A172 (cell line): ENCODE results near the gene RET. TPM values are rescaled to one million over a fixed set of nuclear protein-coding genes. Genes with fewer than 3 reads are reported as not detected.

Source experiments
- DNase-seq: peaks from one replicate; pipeline ENCODE4 v3.0.0-alpha.2; 2015; ENCODE audit warnings: low spot score
- total RNA-seq: library from RNA; depleted of rRNA; stranded (reverse); fragments of >200 nt; shearing (Covaris generic); gene quantifications from 2 replicates; pipeline ENCODE4 v1.2.3, GENCODE V29; 2014

Gene RET
- total RNA-seq, 1 experiment from 2014 or later, result 5.3 TPM

- no peak for DNase-seq
Measured at GRCh38 chr10:43108951-43109350, 32.1 kb downstream of the RET start.

GRCh38 chr10:43109671-43110249 is 32.9 kb downstream of the RET start:
- no peak for DNase-seq

- DNase-seq, result no peak
Measured at GRCh38 chr10:43110338-43111071, 33.6 kb downstream of the RET start.

GRCh38 chr10:43111101-43111500 is 34.2 kb downstream of the RET start:
- DNase-seq, result no peak

DNA sequence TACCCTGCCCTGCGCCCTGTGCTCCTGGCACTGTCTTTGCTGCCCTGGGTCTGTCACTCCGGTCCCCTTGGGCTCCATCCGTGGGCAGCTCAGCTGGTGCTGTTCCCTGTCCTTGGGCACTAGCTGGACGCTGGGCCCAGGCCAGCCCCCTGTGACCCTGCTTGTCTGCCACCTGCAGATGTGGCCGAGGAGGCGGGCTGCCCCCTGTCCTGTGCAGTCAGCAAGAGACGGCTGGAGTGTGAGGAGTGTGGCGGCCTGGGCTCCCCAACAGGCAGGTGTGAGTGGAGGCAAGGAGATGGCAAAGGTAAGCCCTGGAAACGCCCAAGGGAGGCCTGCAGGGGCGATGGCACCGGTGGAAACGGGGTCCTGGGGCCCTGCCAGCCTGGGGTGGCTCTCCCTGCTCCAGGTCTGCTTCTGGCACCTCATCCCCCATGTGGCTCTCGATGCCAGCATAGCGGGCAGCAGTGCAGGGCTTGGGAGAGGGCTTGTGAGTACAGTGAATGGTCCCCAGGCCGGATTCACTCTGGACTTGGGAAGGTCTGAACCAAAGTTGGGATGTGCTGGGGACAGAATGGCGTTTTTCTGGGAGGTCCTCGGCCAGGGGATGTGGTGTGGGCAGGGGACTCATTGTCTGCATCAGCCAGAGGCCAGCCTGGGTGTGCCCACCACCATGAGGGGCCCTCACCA is 35.2 kb downstream of the RET start:
- no peak for DNase-seq

DNA sequence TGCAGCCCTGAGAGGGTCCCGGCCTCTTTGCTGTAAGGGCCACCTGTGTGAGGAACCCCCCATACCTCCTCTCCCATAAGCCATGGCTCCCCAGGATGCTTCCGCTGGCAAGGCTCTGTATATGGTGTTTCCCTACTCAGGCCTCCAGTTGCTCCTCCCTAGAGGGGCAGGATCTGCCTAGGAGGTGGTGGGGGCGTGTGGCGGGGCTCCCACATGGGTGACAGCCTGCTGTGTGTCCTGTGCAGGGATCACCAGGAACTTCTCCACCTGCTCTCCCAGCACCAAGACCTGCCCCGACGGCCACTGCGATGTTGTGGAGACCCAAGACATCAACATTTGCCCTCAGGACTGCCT is 35.7 kb downstream of the RET start:
- DNase-seq, result no peak

DNA sequence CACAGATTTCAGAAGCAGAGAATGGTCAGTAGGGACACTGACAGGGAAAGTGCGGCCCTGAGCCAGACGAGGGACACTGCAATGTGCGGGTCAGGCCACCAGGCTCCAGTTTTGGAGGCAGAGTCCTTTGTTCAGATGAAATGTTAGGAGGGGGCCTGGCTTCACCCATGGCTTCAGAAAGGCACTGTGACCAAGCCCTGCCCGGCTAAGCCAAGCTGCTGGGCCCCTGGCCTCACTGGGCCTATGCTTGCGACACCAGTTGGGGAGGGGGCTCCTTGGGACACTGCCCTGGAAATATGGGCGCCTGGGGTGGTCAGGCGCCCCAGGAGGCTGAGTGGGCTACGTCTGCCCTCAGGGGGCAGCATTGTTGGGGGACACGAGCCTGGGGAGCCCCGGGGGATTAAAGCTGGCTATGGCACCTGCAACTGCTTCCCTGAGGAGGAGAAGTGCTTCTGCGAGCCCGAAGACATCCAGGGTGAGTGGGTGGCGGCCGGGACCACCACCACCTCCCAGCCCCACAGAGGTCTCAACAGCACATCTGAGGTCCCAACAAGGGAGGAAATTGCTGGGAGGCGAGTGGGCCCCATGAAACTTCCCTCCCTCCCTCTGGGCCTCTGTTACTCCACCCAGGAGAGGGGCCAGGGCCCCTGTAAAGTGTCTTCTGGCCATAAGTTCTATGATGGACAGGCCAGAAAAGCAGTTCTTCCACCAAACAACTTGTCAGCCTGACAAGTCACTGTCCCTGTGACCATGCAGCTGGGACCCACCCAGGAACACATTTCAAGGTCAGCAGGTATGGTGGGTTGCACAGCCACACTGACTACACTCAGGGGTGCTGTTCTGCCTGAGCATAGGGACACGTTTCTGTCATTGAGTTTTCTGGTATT is 36.6 kb downstream of the RET start:
- DNase-seq, result no peak

DNA sequence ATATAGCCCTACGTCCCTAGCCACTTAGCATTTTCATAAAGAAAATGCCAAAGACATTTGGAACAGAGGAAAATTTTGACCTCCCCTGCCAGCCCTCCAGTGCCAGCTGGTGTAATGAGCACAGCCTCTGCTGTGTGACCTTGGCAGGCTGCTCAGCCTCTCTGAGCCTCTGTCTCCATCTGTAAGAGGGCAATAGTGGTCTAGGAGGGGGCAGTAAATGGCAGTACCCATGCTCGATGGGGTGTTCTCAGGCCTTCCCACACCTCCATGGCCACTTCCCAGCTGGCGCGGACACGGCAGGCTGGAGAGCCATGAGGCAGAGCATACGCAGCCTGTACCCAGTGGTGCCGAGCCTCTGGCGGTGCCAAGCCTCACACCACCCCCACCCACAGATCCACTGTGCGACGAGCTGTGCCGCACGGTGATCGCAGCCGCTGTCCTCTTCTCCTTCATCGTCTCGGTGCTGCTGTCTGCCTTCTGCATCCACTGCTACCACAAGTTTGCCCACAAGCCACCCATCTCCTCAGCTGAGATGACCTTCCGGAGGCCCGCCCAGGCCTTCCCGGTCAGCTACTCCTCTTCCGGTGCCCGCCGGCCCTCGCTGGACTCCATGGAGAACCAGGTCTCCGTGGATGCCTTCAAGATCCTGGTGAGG is 37.3 kb downstream of the RET start:
- DNase-seq, result no peak

GRCh38 chr10:43114743-43115611 is 38.1 kb downstream of the RET start:
- DNase-seq, result no peak

DNA sequence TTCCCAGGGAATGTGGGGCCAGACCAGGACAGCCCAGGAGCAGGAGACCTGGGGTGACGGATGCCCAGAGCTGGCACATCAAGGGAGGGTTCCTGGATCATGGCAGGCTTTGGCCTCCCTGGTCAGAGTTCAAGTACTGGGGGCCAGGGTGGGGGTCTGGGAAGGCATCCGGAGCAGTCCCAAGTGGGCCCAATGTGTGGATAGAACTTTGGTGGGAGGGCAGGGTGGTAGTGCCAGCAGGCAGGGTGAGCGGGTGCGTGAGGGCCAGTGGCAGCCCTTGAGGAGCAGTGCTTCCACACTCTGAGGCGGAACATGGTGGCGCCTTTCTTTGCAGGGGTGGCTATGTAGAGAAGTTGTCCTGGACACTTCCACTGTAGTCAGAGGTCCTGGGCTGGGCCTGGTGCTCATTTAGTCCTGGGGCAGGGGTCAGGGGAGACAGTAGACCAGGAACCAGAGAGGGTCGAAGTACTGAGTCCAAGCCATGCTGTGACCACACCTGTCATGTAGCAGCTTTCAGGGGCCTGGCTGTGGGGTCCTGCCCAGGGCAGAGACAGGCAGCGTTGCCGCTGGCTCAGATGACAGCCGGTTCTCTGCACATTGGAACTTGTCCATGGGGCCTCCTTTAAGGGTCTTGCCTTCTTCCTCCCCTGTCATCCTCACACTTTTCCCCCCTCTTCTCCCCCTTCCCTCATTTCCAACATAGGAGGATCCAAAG is 39.2 kb downstream of the RET start:
- no peak for DNase-seq

DNA sequence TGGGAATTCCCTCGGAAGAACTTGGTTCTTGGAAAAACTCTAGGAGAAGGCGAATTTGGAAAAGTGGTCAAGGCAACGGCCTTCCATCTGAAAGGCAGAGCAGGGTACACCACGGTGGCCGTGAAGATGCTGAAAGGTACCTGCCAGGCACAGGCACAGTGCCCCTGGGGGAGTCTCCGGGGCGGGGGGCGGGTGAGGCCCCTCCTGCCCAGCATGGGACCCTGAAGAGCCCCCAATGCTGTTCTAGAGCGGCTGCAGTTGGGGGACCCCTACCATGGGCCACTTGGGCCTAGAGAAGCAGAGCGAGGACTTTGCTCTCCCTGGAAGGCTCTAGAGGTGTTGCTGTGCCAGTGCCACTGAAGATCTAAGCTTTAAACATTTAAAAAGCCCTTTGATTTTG is 39.7 kb downstream of the RET start:
- DNase-seq, result no peak

- DNase-seq, result no peak
Measured at GRCh38 chr10:43117031-43117776, 40.3 kb downstream of the RET start.

DNA sequence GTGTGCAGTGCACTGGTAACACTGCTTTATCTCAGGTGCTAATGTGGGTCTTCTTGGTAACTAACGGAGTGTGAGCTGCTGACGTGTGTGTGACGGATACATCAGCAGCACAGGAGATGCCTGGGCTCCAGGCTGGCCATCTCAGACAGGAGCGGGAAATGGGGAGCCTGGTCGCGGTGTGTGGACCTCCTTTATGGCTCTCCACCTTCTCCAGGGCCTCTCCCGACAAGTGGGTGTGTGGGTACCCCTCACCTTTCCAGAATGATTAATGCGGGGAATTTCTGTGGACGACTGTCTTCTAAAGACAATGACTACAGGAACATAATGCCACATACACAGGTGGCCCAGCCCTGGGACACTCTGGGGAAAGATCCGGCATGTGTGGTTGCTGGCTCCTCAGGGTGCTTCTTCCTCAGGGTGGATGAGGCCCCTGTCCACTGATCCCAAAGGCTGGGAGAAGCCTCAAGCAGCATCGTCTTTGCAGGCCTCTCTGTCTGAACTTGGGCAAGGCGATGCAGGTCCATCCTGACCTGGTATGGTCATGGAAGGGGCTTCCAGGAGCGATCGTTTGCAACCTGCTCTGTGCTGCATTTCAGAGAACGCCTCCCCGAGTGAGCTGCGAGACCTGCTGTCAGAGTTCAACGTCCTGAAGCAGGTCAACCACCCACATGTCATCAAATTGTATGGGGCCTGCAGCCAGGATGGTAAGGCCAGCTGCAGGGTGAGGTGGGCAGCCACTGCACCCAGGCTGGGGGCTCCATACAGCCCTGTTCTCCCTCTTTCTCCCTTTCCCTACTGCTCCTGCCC is 41.1 kb downstream of the RET start:
- DNase-seq, result no peak

- DNase-seq, result no peak
Measured at GRCh38 chr10:43118631-43119415, 42.0 kb downstream of the RET start.

GRCh38 chr10:43119416-43120115 is 42.7 kb downstream of the RET start:
- no peak for DNase-seq

- DNase-seq, result no peak
Measured at GRCh38 chr10:43120116-43120928, 43.5 kb downstream of the RET start.
